Mesenchymal stem cell (in vitro differentiated cells and primary cell): ENCODE results near the gene RND3. TPM values are rescaled to one million over a fixed set of nuclear protein-coding genes. Genes with fewer than 3 reads are reported as not detected.
A peak's percentile ranks its signal among the peaks of the same experiment; 100 is the strongest.

Source experiments
- DNase-seq: peaks from one replicate; pipeline ENCODE4 v3.0.0-alpha.2; 2013
- H2AFZ ChIP-seq: one replicate; pipeline ENCODE4 v1.6.1; 2013; ENCODE audit warnings: low read depth, mild to moderate bottlenecking, control low read depth, inconsistent platforms, low read length, moderate library complexity
- H2AK5ac ChIP-seq: 2 replicates; pipeline ENCODE4 v1.6.1; 2013; ENCODE audit warnings: low read length, moderate library complexity, mild to moderate bottlenecking, inconsistent platforms; ENCODE audit not compliant: severe bottlenecking
- H2BK120ac ChIP-seq: one replicate; pipeline ENCODE4 v1.6.1; 2013; ENCODE audit warnings: low read depth, mild to moderate bottlenecking, inconsistent platforms, low read length, moderate library complexity
- H2BK12ac ChIP-seq, 2 experiments: one replicate each; pipeline ENCODE4 v1.6.1; 2013; ENCODE audit warnings: inconsistent platforms in 2 of 2, low read length in 2 of 2, mild to moderate bottlenecking in 2 of 2, moderate library complexity in 2 of 2, control low read depth in 1 of 2
- H2BK15ac ChIP-seq: one replicate; pipeline ENCODE4 v1.6.1; 2013; ENCODE audit warnings: mild to moderate bottlenecking, low read depth, inconsistent platforms; ENCODE audit not compliant: poor library complexity, severe bottlenecking
- H2BK5ac ChIP-seq: 2 replicates; pipeline ENCODE4 v1.6.1; 2013; ENCODE audit warnings: low read depth, mild to moderate bottlenecking, low read length, control low read depth, inconsistent platforms; ENCODE audit not compliant: poor library complexity, severe bottlenecking
- H3K14ac ChIP-seq, 2 experiments: one replicate each; pipeline ENCODE4 v1.6.1; 2013; ENCODE audit warnings: inconsistent platforms in 2 of 2, low read length in 2 of 2, control low read depth in 1 of 2, mild to moderate bottlenecking in 1 of 2, moderate library complexity in 1 of 2
- H3K18ac ChIP-seq, 2 experiments: one replicate each; pipeline ENCODE4 v1.6.1; 2013; ENCODE audit warnings: inconsistent platforms in 2 of 2, low read length in 2 of 2, control low read depth in 1 of 2, low read depth in 1 of 2, mild to moderate bottlenecking in 1 of 2
- H3K23ac ChIP-seq, 2 experiments: one replicate each; pipeline ENCODE4 v1.6.1; 2013; ENCODE audit warnings: inconsistent platforms in 2 of 2, low read length in 2 of 2, mild to moderate bottlenecking in 2 of 2, moderate library complexity in 2 of 2, control low read depth in 1 of 2
- H3K27ac ChIP-seq: 2 replicates; pipeline ENCODE4 v1.5.1; 2013; ENCODE audit warnings: mild to moderate bottlenecking, moderate library complexity, low read length, control low read depth, inconsistent platforms; ENCODE audit not compliant: poor library complexity, severe bottlenecking
- H3K27me3 ChIP-seq, 2 experiments: 2 replicates each; pipeline versions ENCODE4 v1.6.1 to v1.7.0; 2013; ENCODE audit warnings: low read length in 2 of 2, mild to moderate bottlenecking in 2 of 2, moderate library complexity in 2 of 2, control low read depth in 1 of 2, inconsistent platforms in 1 of 2; ENCODE audit not compliant: control insufficient read depth in 1 of 2, insufficient read depth in 1 of 2
- H3K36me3 ChIP-seq, 2 experiments: 2 replicates each; pipeline versions ENCODE4 v1.6.1 to v1.7.0; 2013; ENCODE audit warnings: low read length in 2 of 2, control low read depth in 1 of 2, inconsistent platforms in 1 of 2, low read depth in 1 of 2, mild to moderate bottlenecking in 1 of 2; ENCODE audit not compliant: insufficient read depth in 2 of 2, control insufficient read depth in 1 of 2
- H3K4ac ChIP-seq, 2 experiments: one replicate each; pipeline ENCODE4 v1.6.1; 2013; ENCODE audit warnings: inconsistent platforms in 2 of 2, low read length in 2 of 2, mild to moderate bottlenecking in 2 of 2, moderate library complexity in 2 of 2, control low read depth in 1 of 2, low read depth in 1 of 2
- H3K4me1 ChIP-seq: 2 replicates; pipeline ENCODE4 v1.6.1; 2013; ENCODE audit warnings: low read depth, low read length, control low read depth; ENCODE audit not compliant: control insufficient read depth, insufficient read depth
- H3K4me2 ChIP-seq: 2 replicates; pipeline ENCODE4 v1.6.1; 2013; ENCODE audit warnings: low read length, mild to moderate bottlenecking, inconsistent platforms; ENCODE audit not compliant: poor library complexity, severe bottlenecking
- H3K4me3 ChIP-seq, 2 experiments: 2 replicates each; pipeline versions ENCODE4 v1.5.1 to v1.7.0; 2013; ENCODE audit warnings: low read length in 2 of 2, mild to moderate bottlenecking in 2 of 2, control low read depth in 1 of 2, low read depth in 1 of 2; ENCODE audit not compliant: insufficient read depth in 1 of 2
- H3K79me1 ChIP-seq: replicated peaks from 2 replicates; pipeline ENCODE4 v1.6.1; 2013; ENCODE audit warnings: mild to moderate bottlenecking, control low read depth, low read length, inconsistent platforms; ENCODE audit not compliant: poor library complexity, severe bottlenecking
- H3K9ac ChIP-seq: 2 replicates; pipeline ENCODE4 v1.7.0; 2013; ENCODE audit warnings: mild to moderate bottlenecking, low read length, moderate library complexity
- H3K9me3 ChIP-seq: 2 replicates; pipeline ENCODE4 v1.7.0; 2013; ENCODE audit warnings: mild to moderate bottlenecking, low read length; ENCODE audit not compliant: control insufficient read depth
- H4K8ac ChIP-seq: one replicate; pipeline ENCODE4 v1.6.1; 2013; ENCODE audit warnings: inconsistent platforms, mild to moderate bottlenecking, low read length, moderate library complexity
- H4K91ac ChIP-seq: one replicate; pipeline ENCODE4 v1.6.1; 2013; ENCODE audit warnings: mild to moderate bottlenecking, low read length, inconsistent platforms
- WGBS: methylation state at CpG from one replicate; pipeline ENCODE4 v1.1.7; 2013; ENCODE audit warnings: mixed read lengths; 5-methylcytosine and 5-hydroxymethylcytosine counted together
- polyA plus RNA-seq, 2 experiments: library from polyadenylated mRNA; stranded (reverse); fragments of 200-250 nt; gene quantifications; one replicate each; pipeline ENCODE4 v1.2.3, GENCODE V29; 2013

The RND3 gene, protein sequence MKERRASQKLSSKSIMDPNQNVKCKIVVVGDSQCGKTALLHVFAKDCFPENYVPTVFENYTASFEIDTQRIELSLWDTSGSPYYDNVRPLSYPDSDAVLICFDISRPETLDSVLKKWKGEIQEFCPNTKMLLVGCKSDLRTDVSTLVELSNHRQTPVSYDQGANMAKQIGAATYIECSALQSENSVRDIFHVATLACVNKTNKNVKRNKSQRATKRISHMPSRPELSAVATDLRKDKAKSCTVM
- 184 TPM for polyA plus RNA-seq (2013, experiment 1 of 2)
- 178 TPM for polyA plus RNA-seq (2013, experiment 2 of 2)

DNA sequence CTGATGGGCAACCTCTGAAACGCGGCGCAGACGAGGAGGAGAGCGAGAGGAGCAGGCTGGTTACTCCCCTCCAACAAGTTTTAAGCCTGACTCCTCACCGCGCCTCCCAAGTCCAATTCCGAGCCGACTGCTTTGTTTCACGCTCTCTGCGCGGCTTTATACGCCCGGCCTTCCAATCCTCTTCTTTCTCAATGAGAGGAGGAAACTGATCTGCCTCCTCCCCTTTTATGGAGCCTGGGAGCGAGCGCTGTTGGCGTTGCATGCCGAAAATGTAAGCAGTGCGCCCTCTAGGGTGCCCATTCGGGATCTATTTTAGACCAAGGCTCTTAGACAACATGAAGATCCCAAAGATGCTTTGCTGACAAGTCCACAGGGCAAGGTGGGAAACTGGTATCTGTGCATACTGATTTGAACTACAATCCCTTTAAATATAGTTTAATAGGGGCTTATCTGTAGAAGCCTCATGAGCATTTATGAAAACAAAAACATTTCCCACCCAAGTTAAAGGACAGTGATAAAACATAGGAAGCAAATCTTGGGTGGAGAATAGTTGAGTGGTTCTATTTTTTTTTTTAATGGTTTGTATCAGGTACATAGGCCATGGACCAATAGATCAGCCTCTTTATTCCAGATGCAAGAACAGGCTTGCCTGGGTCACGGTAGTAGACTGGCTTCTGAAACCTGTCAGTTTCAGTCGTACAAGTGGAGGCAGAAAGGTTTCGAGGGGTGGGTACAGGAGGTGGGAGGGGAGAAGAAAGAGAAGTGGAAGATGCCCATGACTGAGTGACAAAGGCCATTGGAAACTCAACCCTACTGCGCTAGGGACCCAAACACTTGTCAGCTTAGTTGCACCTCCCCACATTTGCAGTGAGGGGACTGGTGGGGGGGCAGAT, at the start of gene RND3:
RND3 (minus strand) TSS at position 131 of the 893 bp plus-strand sequence. CDS start 250 bp downstream, outside the sequence.
- Histone ChIP-seq H3K4me2 (peak within 1 kb of the TSS; percentile 49), H2AFZ (no peak within 1 kb of the TSS), H3K79me1 (no peaks in the 10 kb centered on the region), H3K4ac (peak within 1 kb of the TSS; percentile 71 to 90), H3K4me3 (peak within 1 kb of the TSS; percentile 83 to 96), H2BK5ac (peak within 1 kb of the TSS; percentile 96), H2BK12ac (peak within 1 kb of the TSS; percentile 34 to 63), H3K4me1 (no peaks in the 10 kb centered on the region), H3K14ac (peak within 1 kb of the TSS in 1 of 2 experiments; percentile 85), H3K36me3 (peaks cover 20 to 31% of the 10 kb centered on the region in 2 experiments), H4K91ac (peak within 1 kb of the TSS; percentile 82), H3K27ac (peak within 1 kb of the TSS; percentile 88), H2AK5ac (peak within 1 kb of the TSS; percentile 10), H3K27me3 (no peaks in the 10 kb centered on the region), H4K8ac (peak within 1 kb of the TSS; percentile 69), H2BK120ac (peak within 1 kb of the TSS; percentile 73), H3K9ac (peak within 1 kb of the TSS; percentile 100), H2BK15ac (peak within 1 kb of the TSS; percentile 54), H3K18ac (peak within 1 kb of the TSS; percentile 97 to 99), H3K9me3 (no peaks in the 10 kb centered on the region), H3K23ac (peak within 1 kb of the TSS in 1 of 2 experiments; percentile 46)
- peak; percentile 99 for DNase-seq
- 13% methylated on average over 23 of the region's 24 CpGs for WGBS

DNA sequence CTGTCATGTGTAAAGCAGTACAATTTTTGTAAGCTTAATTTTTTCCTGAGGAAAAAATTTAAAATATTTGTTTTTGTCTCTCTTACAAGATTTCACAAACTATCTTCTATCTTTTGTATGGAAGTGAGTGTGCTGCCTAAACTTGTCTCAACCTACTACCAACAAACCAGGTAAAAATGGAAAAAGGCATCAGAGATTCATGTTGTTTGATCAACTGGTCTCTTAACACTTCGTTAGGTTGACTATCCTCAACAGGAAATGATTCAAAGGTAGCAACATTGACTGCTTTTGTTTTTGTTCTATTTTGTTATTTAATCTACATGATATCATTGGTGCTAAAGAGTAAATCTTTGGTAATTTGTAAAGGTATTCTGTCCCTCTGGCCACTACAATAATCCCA, 47.7 kb upstream of the RND3 start:
- H3K4me2 ChIP-seq, result no peak overlapping the region
- H3K4me3 ChIP-seq, result no peak overlapping the region
- H3K4ac ChIP-seq, result no peak overlapping the region
- no peaks in the 10 kb centered on the region for H3K79me1 ChIP-seq
- no peak for DNase-seq
- H2BK12ac ChIP-seq, result peak overlapping the region in 1 of 2 experiments; percentile 72
- no peak overlapping the region for H2BK15ac ChIP-seq
- H3K9ac ChIP-seq, result no peak overlapping the region
- H3K9me3 ChIP-seq, result no peaks in the 10 kb centered on the region
- WGBS, result no CpG with 5 or more reads among the region's 1 CpG
- no peaks in the 10 kb centered on the region for H3K27me3 ChIP-seq
- no peaks in the 10 kb centered on the region for H3K4me1 ChIP-seq
- H2BK120ac ChIP-seq, result no peak overlapping the region
- no peak overlapping the region for H2AK5ac ChIP-seq
- no peaks in the 10 kb centered on the region for H3K36me3 ChIP-seq
- H2AFZ ChIP-seq, result no peak overlapping the region
- H4K91ac ChIP-seq, result no peak overlapping the region
- no peak overlapping the region for H4K8ac ChIP-seq
- H3K23ac ChIP-seq, result no peak overlapping the region
- H3K27ac ChIP-seq, result no peak overlapping the region
- no peak overlapping the region for H3K14ac ChIP-seq
- H3K18ac ChIP-seq, result no peak overlapping the region
- H2BK5ac ChIP-seq, result no peak overlapping the region

- Histone ChIP-seq H4K91ac (no peak overlapping the region), H3K27me3 (no peaks in the 10 kb centered on the region), H3K23ac (no peak overlapping the region), H2AK5ac (no peak overlapping the region), H2AFZ (no peak overlapping the region), H3K4me1 (peaks cover 1% of the 10 kb centered on the region), H3K4me2 (no peak overlapping the region), H3K36me3 (no peaks in the 10 kb centered on the region), H2BK15ac (no peak overlapping the region), H2BK5ac (no peak overlapping the region), H3K9ac (peak overlapping the region; percentile 41), H3K14ac (no peak overlapping the region), H2BK120ac (no peak overlapping the region), H3K27ac (no peak overlapping the region), H4K8ac (no peak overlapping the region), H3K4me3 (peak overlapping the region in 1 of 2 experiments; percentile 9), H2BK12ac (peak overlapping the region in 1 of 2 experiments; percentile 2), H3K4ac (peak overlapping the region in 1 of 2 experiments; percentile 49), H3K9me3 (no peaks in the 10 kb centered on the region), H3K79me1 (no peaks in the 10 kb centered on the region), H3K18ac (no peak overlapping the region)
- DNase-seq, result no peak
- no CpG with 5 or more reads among the region's 1 CpG for WGBS
Observed at GRCh38 chr2:150532879-150533278, 45.4 kb upstream of the RND3 start.

- H3K14ac ChIP-seq, result no peak overlapping the region
- no peaks in the 10 kb centered on the region for H3K79me1 ChIP-seq
- peak overlapping the region; percentile 63 for H3K9ac ChIP-seq
- no peaks in the 10 kb centered on the region for H3K9me3 ChIP-seq
- H2BK15ac ChIP-seq, result no peak overlapping the region
- H4K8ac ChIP-seq, result no peak overlapping the region
- peaks cover 1% of the 10 kb centered on the region for H3K4me1 ChIP-seq
- no peak overlapping the region for H2AK5ac ChIP-seq
- no peak overlapping the region for H3K27ac ChIP-seq
- H3K4me2 ChIP-seq, result no peak overlapping the region
- 91% methylated on average over 2 of the region's 5 CpGs for WGBS
- H3K27me3 ChIP-seq, result no peaks in the 10 kb centered on the region
- H4K91ac ChIP-seq, result no peak overlapping the region
- no peaks in the 10 kb centered on the region for H3K36me3 ChIP-seq
- no peak overlapping the region for H2AFZ ChIP-seq
- no peak overlapping the region for H2BK12ac ChIP-seq
- peak overlapping the region in 1 of 2 experiments; percentile 5 for H3K4me3 ChIP-seq
- H3K4ac ChIP-seq, result no peak overlapping the region
- no peak overlapping the region for H2BK120ac ChIP-seq
- DNase-seq, result no peak
- peak overlapping the region in 1 of 2 experiments; percentile 41 for H3K18ac ChIP-seq
- no peak overlapping the region for H3K23ac ChIP-seq
- no peak overlapping the region for H2BK5ac ChIP-seq
Observed at GRCh38 chr2:150532020-150532419, 44.6 kb upstream of the RND3 start.
